ENCODE data around the gene TUFM.

GRCh38 chr16:28882551-28883160 is 36.5 kb upstream of the TUFM start:
- TF ChIP-seq CTCF (IDR thresholded peaks at IDR 0.05) (no peak), POLR2A (IDR thresholded peaks at IDR 0.05; ENCODE audit: low read depth) (no peak)

All from esophagus muscularis mucosa (tissue), 3 donors.